GM23248 (cell line): Measurements from ENCODE around the gene PABPC1L. TPM values are rescaled to one million over a fixed set of nuclear protein-coding genes. Genes with fewer than 3 reads are reported as not detected.

Experiments used
- DNase-seq: peaks from one replicate; pipeline ENCODE4 v3.0.0-alpha.2; 2015
- H2AFZ ChIP-seq: fragments of 200-600 bp; sonication (generic); 2 replicates; pipeline ENCODE4 v1.6.1; 2016; ENCODE audit warnings: antibody characterized with exemption
- H3F3A ChIP-seq: fragments of 200-600 bp; sonication (generic); 2 replicates; pipeline ENCODE4 v1.6.1; 2016; ENCODE audit warnings: mild to moderate bottlenecking, antibody characterized with exemption, mixed run types; ENCODE audit not compliant: insufficient read depth
- H3K27ac ChIP-seq: fragments of 200-600 bp; sonication (generic); 2 replicates; pipeline ENCODE4 v1.5.1; 2016; ENCODE audit warnings: mild to moderate bottlenecking
- H3K27me3 ChIP-seq: fragments of 200-600 bp; sonication (generic); replicated peaks from 2 replicates; pipeline ENCODE4 v1.6.1; 2016; ENCODE audit warnings: mild to moderate bottlenecking; ENCODE audit not compliant: insufficient read depth
- H3K36me3 ChIP-seq: fragments of 200-600 bp; sonication (generic); 2 replicates; pipeline ENCODE4 v1.6.1; 2016; ENCODE audit warnings: low read depth, mild to moderate bottlenecking
- H3K4me1 ChIP-seq: fragments of 200-600 bp; sonication (generic); 2 replicates; pipeline ENCODE4 v1.6.1; 2016; ENCODE audit warnings: mild to moderate bottlenecking; ENCODE audit not compliant: insufficient read depth
- H3K4me2 ChIP-seq: fragments of 200-600 bp; sonication (generic); one replicate; pipeline ENCODE4 v1.6.1; 2016; ENCODE audit warnings: mild to moderate bottlenecking; ENCODE audit not compliant: unreplicated experiment
- H3K4me3 ChIP-seq: fragments of 200-600 bp; sonication (generic); 2 replicates; pipeline ENCODE4 v1.5.1; 2016; ENCODE audit warnings: mild to moderate bottlenecking
- H3K79me2 ChIP-seq: fragments of 200-600 bp; sonication (generic); 2 replicates; pipeline ENCODE4 v1.6.1; 2016; ENCODE audit warnings: mild to moderate bottlenecking; ENCODE audit not compliant: insufficient read depth
- H3K9ac ChIP-seq: fragments of 200-600 bp; sonication (generic); 2 replicates; pipeline ENCODE4 v1.6.1; 2016; ENCODE audit warnings: mild to moderate bottlenecking
- H3K9me2 ChIP-seq: fragments of 200-600 bp; sonication (generic); 2 replicates; pipeline ENCODE4 v1.6.1; 2016; ENCODE audit warnings: mixed run types, mild to moderate bottlenecking, moderate library complexity; ENCODE audit not compliant: insufficient read depth
- H3K9me3 ChIP-seq: fragments of 200-600 bp; sonication (generic); one replicate; pipeline ENCODE4 v1.6.1; 2017; ENCODE audit warnings: low read depth
- H4K20me1 ChIP-seq: fragments of 200-600 bp; sonication (generic); 2 replicates; pipeline ENCODE4 v1.6.0; 2016; ENCODE audit not compliant: insufficient read depth
- EZH2 ChIP-seq: fragments of 200-600 bp; sonication (generic); IDR thresholded peaks from 2 replicates; pipeline ENCODE4 v1.6.1; 2018; ENCODE audit warnings: antibody characterized with exemption, mild to moderate bottlenecking; ENCODE audit not compliant: insufficient read depth, poor library complexity, severe bottlenecking
- EZH2phosphoT487 ChIP-seq: fragments of 200-600 bp; sonication (generic); IDR thresholded peaks from 2 replicates; pipeline ENCODE4 v1.6.1; 2018; ENCODE audit warnings: antibody characterized with exemption, moderate library complexity, mild to moderate bottlenecking, low read depth; ENCODE audit not compliant: insufficient read depth
- WGBS, 2 experiments: methylation state at CpG; one replicate each; pipeline ENCODE4 v1.1.6; 2015 to 2017; ENCODE audit warnings: low lambda C conversion rate in 2 of 2, low coverage in 1 of 2; ENCODE audit errors: missing lambda C conversion rate in 2 of 2; 5-methylcytosine and 5-hydroxymethylcytosine counted together
- in situ Hi-C: fragments of 300-500 bp; cut with MboI; formaldehyde crosslinking; loops from 2 replicates; pipeline ENCODE4 v1.15.0; 2020
- polyA plus RNA-seq: library from polyadenylated mRNA; unstranded; fragments of >200 nt; fragmentation: Nextera tagmentation; extraction: Ambion mirVana; gene quantifications from 2 replicates; pipeline ENCODE4 v1.2.1, GENCODE V29; 2016
- total RNA-seq: library from RNA; depleted of rRNA; stranded (reverse); fragments of >200 nt; shearing (Covaris generic); gene quantifications from 2 replicates; pipeline ENCODE4 v1.2.3, GENCODE V29; 2014

The PABPC1L gene
- total and polyA plus RNA-seq, 2 experiments from 2014 or later = 5.9 to 10.4 TPM

GRCh38 chr20:44931911-44932310 is 22.1 kb downstream of the PABPC1L start:
- Histone ChIP-seq H3K9me3 (no peaks in the 10 kb centered on the region), H3K4me3 (no peak overlapping the region), H4K20me1 (no peaks in the 10 kb centered on the region), H3K36me3 (no peaks in the 10 kb centered on the region; the same call in 1 of the 2 replicates), H3K9ac (no peak overlapping the region), H3K4me2 (no peak overlapping the region), H2AFZ (no peak overlapping the region), H3K27me3 (no peaks in the 10 kb centered on the region), H3K27ac (no peak overlapping the region), H3K4me1 (no peaks in the 10 kb centered on the region), H3K79me2 (no peaks in the 10 kb centered on the region), H3F3A (no peaks in the 10 kb centered on the region), H3K9me2 (no peaks in the 10 kb centered on the region)
- TF ChIP-seq EZH2phosphoT487 (no peak), EZH2 (no peak)
- in situ Hi-C loops = no loop called here
- 97 to 98% methylated on average over 3 of the region's 3 CpGs for WGBS, 2 experiments
- no peak for DNase-seq

- WGBS, 2 experiments = 96 to 100% methylated on average over 8 of the region's 8 CpGs
- Histone ChIP-seq H3K4me1 (no peaks in the 10 kb centered on the region), H3F3A (no peaks in the 10 kb centered on the region), H3K9me3 (no peaks in the 10 kb centered on the region), H3K36me3 (no peaks in the 10 kb centered on the region; the same call in 1 of the 2 replicates), H3K9me2 (no peaks in the 10 kb centered on the region), H3K9ac (no peak overlapping the region), H3K79me2 (no peaks in the 10 kb centered on the region), H3K4me2 (no peak overlapping the region), H3K27ac (no peak overlapping the region), H3K4me3 (no peak overlapping the region), H3K27me3 (no peaks in the 10 kb centered on the region), H2AFZ (no peak overlapping the region), H4K20me1 (no peaks in the 10 kb centered on the region)
- DNase-seq = no peak
- in situ Hi-C loops = no loop called here
- TF ChIP-seq EZH2 (no peak), EZH2phosphoT487 (no peak)
These were observed 23.1 kb downstream of the PABPC1L start for GRCh38 chr20:44932916-44933315.

- in situ Hi-C loops = no loop called here
- TF ChIP-seq EZH2 = no peak
- TF ChIP-seq EZH2phosphoT487 = no peak
These were observed 26.6 kb downstream of the PABPC1L start for GRCh38 chr20:44936510-44936909.

GRCh38 chr20:44938637-44939036 is 28.8 kb downstream of the PABPC1L start:
- H3F3A ChIP-seq = peaks cover 12% of the 10 kb centered on the region
- no peaks in the 10 kb centered on the region for H3K9me2 ChIP-seq
- 92 to 95% methylated on average over 9 of the region's 9 CpGs for WGBS, 2 experiments
- no peak overlapping the region for H3K4me3 ChIP-seq
- H4K20me1 ChIP-seq = no peaks in the 10 kb centered on the region
- no peak overlapping the region for H2AFZ ChIP-seq
- peaks cover 5% of the 10 kb centered on the region; the same call in 1 of the 2 replicates for H3K4me1 ChIP-seq
- H3K36me3 ChIP-seq = peaks cover 25% of the 10 kb centered on the region; the same call in 1 of the 2 replicates
- peak; percentile 33 for DNase-seq
- H3K9ac ChIP-seq = no peak overlapping the region
- no peaks in the 10 kb centered on the region for H3K79me2 ChIP-seq
- no peak for TF ChIP-seq EZH2
- no peak for TF ChIP-seq EZH2phosphoT487
- in situ Hi-C loops = no loop called here
- no peaks in the 10 kb centered on the region for H3K9me3 ChIP-seq
- H3K4me2 ChIP-seq = no peak overlapping the region
- no peaks in the 10 kb centered on the region for H3K27me3 ChIP-seq
- no peak overlapping the region for H3K27ac ChIP-seq

More at GRCh38 chr20:44936510-44936909, 26.6 kb downstream of the PABPC1L start:
- Histone ChIP-seq H3K9me3 (no peaks in the 10 kb centered on the region), H2AFZ (no peak overlapping the region), H3K4me2 (no peak overlapping the region), H3K79me2 (no peaks in the 10 kb centered on the region), H3K9ac (no peak overlapping the region), H3K27me3 (no peaks in the 10 kb centered on the region), H3K4me1 (peaks cover 5% of the 10 kb centered on the region; the same call in 1 of the 2 replicates), H4K20me1 (no peaks in the 10 kb centered on the region), H3K36me3 (peaks cover 6% of the 10 kb centered on the region; the same call in 1 of the 2 replicates), H3K4me3 (no peak overlapping the region), H3K9me2 (no peaks in the 10 kb centered on the region), H3K27ac (no peak overlapping the region), H3F3A (peaks cover 10% of the 10 kb centered on the region)
- DNase-seq = no peak
- WGBS, 2 experiments = 94 to 96% methylated on average over 10 of the region's 10 CpGs

- no peak for TF ChIP-seq EZH2phosphoT487
- no peak for TF ChIP-seq EZH2
- DNase-seq = no peak
- H3K36me3 ChIP-seq = peaks cover 45% of the 10 kb centered on the region
- WGBS, 2 experiments = 87 to 90% methylated on average over 7 of the region's 7 CpGs
- H3K9me2 ChIP-seq = no peaks in the 10 kb centered on the region
- H2AFZ ChIP-seq = no peak overlapping the region
- H3K27ac ChIP-seq = no peak overlapping the region
- H3K4me3 ChIP-seq = no peak overlapping the region
- no peaks in the 10 kb centered on the region for H4K20me1 ChIP-seq
- peaks cover 27% of the 10 kb centered on the region for H3F3A ChIP-seq
- H3K79me2 ChIP-seq = no peaks in the 10 kb centered on the region
- H3K27me3 ChIP-seq = no peaks in the 10 kb centered on the region
- no peak overlapping the region for H3K4me2 ChIP-seq
- in situ Hi-C loops = no loop called here
- no peak overlapping the region for H3K9ac ChIP-seq
- H3K9me3 ChIP-seq = no peaks in the 10 kb centered on the region
- peaks cover 5% of the 10 kb centered on the region; the same call in 1 of the 2 replicates for H3K4me1 ChIP-seq
These were observed 31.3 kb downstream of the PABPC1L start for GRCh38 chr20:44941120-44941691.
